ENCODE measurements around the gene HOOK2. TPM values are rescaled to one million over a fixed set of nuclear protein-coding genes. Genes with fewer than 3 reads are reported as not detected.

Gene HOOK2
- total and polyA plus RNA-seq, 9 of the 15 experiments (the other 6 are each of a cell fraction or from before 2014, with no cell fraction given) = 1.3 to 17.2 (median 9.9) TPM

- TF ChIP-seq MYC (IDR thresholded peaks at IDR 0.05; ENCODE audit: low read depth, low read length) (peak; percentile 91), MYC (CRISPR knock-in tag; IDR thresholded peaks at IDR 0.05; ENCODE audit: borderline replicate concordance, low read depth) (peak; percentile 74), CHAMP1 (IDR thresholded peaks at IDR 0.05) (no peak), ZNF212 (CRISPR knock-in tag; IDR thresholded peaks at IDR 0.05) (no peak), ZNF444 (CRISPR knock-in tag; IDR thresholded peaks at IDR 0.05) (no peak), CUX1 (CRISPR knock-in tag; IDR thresholded peaks at IDR 0.05) (no peak; the same call in 1 of the 2 replicates), SRF (CRISPR knock-in tag; IDR thresholded peaks at IDR 0.05) (no peak), ZC3H8 (IDR thresholded peaks at IDR 0.05) (no peak), RAD51 (IDR thresholded peaks at IDR 0.05; ENCODE audit: borderline replicate concordance, low read depth) (peak; percentile 100), FOXK2 (conservative IDR thresholded peaks at IDR 0.05 in 1 of 2, IDR thresholded peaks at IDR 0.05 in 1 of 2; ENCODE audit: low read depth in 2 of 2) (peak; percentile 87 to 96), ZNF280B (CRISPR knock-in tag; IDR thresholded peaks at IDR 0.05) (no peak), IFI16 (CRISPR knock-in tag; IDR thresholded peaks at IDR 0.05) (no peak), HIVEP1 (CRISPR knock-in tag; IDR thresholded peaks at IDR 0.05) (0 out of 2 replicates have a peak, but pooled peaks have one; percentile 58), ATF1 (CRISPR knock-in tag; IDR thresholded peaks at IDR 0.05) (no peak), ATF1 (tag; IDR thresholded peaks at IDR 0.05) (peak; percentile 84), PHF8 (IDR thresholded peaks at IDR 0.05; ENCODE audit: borderline replicate concordance, low read length) (peak; percentile 28; the same call in 1 of the 2 replicates)
Measured at GRCh38 chr19:12722566-12723380, 52.6 kb downstream of the HOOK2 start (continued).
